HG02571 (cell line): ENCODE measurements around the gene APPBP2.
"Not testable (repeated sequence)": the region's sequence is repeated elsewhere in the genome, so short reads cannot be mapped to it uniquely, and the experiment has no call there.

Experiments used
- ATAC-seq: cut with Tn5 transposase; IDR thresholded peaks from one replicate; pipeline ENCODE4 v1.9.1; 2021; ENCODE audit warnings: mild to moderate bottlenecking, moderate library complexity; ENCODE audit not compliant: unreplicated experiment

The APPBP2 gene

DNA sequence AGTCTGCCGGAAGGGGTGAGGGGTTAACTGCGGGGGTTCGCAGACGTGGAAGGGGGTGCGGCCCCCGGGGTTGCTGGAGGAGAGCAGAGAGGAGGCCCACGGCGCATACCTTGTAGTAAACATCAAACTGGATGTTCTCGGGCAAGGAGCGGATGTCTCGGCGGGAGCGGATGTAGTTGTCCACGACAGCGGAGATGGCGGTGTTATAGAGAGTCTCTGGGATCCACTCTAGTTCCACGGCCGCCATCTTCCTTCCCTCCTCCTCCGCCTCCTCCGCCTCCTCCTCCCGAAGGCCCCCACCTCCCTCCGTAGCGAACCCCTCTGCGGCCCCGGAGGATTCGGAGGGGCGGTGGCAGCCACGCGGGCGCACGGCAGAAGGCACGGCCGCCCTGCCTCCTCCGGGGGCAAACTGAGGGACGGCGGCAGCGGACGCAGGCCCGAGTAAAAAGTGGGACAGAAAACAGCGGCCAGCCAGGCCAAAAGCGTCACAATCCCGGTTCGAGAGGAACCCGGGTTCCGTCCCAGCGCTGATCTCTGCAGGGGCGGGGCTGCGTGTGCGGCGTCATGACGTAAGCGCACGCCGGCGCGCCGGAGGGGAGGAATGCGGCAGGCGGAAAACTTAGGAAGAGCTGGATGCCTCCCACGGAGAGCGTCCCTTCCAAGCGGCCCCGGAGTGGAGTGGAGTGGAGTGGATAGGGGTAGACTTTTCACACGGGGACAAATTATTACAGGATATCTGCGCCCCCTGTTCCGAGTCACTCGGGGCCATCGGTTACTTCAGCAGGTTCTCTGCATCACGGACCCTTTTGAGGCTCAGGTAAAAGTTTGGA is at the start of gene APPBP2:
TSS of gene APPBP2 (minus strand) at position 558 of the 830 bp plus-strand sequence. CDS start at position 247, 311 bp downstream.
- ATAC-seq = peak; percentile 90

DNA sequence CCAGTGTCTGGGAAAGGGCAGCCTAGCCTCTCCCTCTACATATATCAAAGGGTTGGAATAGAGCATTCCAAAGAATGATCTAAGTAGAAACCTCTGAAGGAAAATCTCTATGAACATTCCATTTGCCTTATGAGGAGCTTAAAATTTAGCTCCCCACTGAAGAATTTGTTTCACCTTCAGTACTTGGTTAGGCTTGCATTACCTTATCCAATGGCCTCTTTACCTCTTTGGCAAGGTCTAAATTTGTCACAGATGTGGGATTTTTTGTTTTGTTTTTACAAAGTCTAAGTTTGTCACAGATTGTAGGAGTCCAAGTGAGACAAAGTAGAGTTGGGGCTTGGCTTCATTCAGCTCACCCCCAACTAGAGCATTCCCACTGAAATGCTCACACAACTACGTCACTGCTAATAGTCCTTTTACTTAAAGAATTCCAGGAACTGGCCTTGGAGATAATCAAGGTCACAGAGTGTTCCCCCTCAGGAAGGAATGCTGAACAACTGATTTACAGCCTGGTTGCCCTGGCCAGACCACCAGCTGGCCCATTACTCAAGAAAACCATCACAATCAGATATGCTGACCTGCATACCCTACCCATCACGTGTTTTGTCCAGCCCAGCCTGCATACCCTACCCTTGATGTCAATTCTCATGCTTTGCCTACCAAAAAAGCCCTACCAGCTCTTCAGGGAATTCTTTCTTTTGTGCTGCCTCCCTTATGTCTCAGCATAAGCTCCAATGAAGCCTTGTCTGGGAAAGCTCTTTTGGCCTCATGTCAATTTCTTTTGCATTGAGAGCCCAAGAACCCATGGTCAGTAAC is 47.4 kb upstream of the APPBP2 start:
- no peak for ATAC-seq

- no peak for ATAC-seq
These were observed 39.2 kb upstream of the APPBP2 start for GRCh38 chr17:60565233-60565632.

- no peak for ATAC-seq
These were observed 37.7 kb upstream of the APPBP2 start for GRCh38 chr17:60563743-60564142.

DNA sequence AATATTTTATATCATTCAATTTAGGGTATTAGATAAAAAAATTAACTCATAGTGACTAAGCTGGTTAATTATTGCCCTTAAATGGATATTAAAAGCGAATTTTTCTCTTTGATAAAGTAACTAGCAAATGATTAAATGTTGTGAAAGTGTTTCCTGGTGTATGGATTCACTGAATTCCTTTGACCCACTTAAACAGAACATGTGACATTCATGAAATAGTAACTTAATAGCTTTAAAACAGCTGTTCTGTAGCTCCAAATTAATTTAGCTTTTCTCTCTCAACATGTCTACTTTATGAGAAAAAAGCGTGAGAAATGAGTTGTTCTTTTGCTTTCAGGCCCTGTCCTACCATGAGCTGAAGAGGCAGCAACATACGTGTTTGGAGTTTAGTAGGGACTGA is 36.4 kb upstream of the APPBP2 start:
- no peak for ATAC-seq

- ATAC-seq = no peak
These were observed 34.8 kb upstream of the APPBP2 start for GRCh38 chr17:60560860-60561257.

GRCh38 chr17:60559995-60560859 is 34.2 kb upstream of the APPBP2 start:
- ATAC-seq = no peak

DNA sequence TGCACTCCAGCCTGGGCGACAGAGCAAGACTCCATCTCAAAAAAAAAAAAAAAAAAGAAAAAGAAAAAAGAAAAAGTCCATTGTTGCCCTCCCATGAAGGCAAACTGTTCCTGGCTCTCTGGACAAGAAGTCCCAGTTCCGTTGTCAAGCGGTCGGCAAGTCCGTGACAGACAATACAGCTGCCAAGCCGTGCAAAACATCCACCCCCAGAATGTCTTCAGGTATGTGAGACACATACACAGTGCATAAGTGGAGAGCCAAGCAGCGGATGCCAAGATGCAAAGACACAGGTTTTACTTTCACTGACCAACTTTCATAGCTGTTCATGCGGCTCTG is 33.6 kb upstream of the APPBP2 start:
- ATAC-seq = no peak

DNA sequence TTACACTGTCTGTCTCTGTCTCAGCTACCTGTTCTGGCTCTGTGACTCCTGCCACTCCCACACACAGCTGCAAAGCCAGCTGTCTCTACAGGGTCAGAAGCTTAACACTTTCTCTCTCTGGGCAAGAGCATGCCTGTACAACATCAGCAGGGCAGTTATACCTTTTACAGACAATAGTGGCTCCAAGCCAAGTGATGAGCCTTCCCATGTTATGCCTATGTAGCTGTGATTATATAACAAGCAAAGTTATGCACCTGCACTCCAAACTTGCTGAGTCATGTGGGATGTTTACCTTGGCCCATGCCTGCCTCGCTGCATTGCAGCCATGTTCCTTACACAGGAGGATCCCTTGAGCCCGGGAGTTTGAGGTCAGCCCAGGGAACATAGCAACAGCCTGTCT is 31.8 kb upstream of the APPBP2 start:
- no peak for ATAC-seq

DNA sequence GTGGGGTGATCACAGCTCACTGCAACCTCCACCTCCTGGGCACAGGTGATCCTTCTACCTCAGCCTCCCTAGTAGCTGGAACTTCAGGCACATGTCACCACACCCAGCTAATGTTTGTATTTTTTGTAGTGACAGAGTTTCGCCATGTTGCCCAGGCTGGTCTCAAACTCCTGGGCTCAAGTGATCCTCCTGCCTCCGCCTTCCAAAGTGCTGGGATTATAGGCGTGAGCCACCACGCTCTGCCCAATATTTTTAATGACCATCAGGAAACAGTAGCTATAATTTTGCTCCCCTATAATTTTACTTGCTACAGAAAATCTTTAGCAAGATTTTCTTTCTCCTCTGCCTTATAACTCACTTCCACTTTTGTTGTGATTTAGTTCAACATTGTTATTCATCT is 29.7 kb upstream of the APPBP2 start:
- no peak for ATAC-seq

- ATAC-seq = no peak
These were observed 28.3 kb upstream of the APPBP2 start for GRCh38 chr17:60554377-60554788.

- not testable (repeated sequence) for ATAC-seq
These were observed 26.2 kb upstream of the APPBP2 start for GRCh38 chr17:60552255-60552654.

DNA sequence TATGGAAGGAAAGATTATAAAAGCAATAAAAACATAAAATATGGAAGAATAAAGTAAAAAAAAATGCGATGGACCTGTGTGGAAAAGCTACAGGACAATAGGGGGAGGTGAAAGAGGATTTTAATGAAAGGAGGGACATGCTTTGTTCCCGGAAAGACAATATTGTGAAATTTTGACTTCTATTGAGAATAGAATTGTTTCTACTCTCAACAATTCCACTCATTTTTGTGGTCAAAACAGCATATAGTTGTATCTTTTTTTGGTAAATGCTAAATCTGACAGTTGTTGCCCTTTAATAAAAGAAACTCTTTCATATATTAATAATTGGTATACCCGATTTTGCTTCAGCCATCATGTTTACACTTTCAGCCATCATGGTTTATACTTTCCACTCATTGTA is 22.9 kb upstream of the APPBP2 start:
- no peak for ATAC-seq

GRCh38 chr17:60545465-60546191 is 19.6 kb upstream of the APPBP2 start:
- no peak for ATAC-seq

DNA sequence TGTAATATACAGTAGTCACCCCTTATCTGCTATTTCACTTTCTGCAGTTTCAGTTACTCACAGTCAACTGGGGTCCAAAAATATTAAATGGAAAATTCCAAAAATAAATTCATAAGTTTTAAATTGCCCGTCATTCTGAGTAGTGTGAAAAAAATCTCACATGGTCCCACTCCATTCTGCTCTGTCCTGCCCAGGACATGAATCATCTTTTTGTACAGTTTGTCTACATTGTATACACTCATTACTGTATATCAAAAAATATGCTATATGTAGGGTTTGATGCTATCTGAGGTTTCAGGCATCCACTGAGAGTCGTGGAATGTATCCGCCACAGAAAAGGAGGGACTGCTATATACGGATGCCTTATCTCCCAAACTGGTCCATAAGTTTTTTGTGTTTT is 16.0 kb upstream of the APPBP2 start:
- ATAC-seq = no peak

DNA sequence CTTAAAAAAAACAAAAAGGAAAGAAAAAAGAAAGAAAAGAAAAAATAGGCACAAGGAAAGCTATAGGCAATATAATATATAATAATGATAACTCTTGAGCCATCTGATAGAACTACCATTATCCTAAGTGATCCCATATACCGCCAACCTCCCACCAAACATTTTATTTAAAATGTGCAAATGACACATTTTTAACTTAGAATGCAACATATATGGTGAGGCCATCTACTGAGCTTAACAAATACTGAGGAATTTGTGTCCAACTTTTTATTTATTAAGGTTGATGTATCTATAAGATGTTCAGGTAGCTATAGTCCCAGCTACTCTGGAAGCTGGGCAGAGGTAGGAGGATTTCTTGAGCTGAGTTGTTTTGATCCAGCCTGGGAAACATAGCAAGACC is 14.4 kb upstream of the APPBP2 start:
- no peak for ATAC-seq

DNA sequence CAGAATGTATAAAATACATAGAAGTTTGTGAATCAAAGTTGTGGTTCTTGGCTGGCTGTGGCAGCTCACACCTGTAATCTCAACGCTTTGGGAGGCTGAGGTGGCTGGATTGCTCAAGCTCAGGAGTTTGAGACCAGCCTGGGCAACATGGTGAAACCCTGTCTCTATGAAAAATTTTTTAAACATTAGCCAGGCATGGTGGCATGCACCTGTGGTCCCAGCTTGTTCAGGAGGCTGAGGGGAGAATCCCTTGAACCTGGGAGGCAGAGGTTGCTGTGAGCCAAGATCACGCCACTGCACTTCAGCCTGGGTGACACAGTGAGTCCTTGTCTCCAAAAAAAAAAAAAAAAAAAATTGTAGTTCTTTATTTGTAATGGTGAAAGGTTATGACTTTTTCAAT is 13.8 kb upstream of the APPBP2 start:
- ATAC-seq = no peak

DNA sequence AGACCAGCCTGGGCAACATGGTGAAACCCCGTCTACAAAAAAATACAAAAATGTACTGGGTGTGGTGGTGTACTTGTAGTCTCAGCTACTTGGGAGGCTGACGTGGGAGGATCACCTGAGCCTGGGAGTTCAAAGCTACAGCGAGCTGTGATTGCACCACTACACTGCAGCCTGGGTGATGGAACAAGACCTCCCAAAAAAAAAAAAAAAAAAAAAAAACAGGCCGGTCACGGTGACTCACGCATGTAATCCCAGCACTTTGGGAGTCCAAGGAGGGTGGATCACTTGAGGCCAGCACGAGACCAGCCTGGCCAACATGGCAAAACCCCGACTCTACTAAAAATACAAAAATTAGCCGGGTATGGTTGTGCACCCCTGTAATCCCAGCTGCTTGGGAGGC is 12.7 kb upstream of the APPBP2 start:
- ATAC-seq = no peak

DNA sequence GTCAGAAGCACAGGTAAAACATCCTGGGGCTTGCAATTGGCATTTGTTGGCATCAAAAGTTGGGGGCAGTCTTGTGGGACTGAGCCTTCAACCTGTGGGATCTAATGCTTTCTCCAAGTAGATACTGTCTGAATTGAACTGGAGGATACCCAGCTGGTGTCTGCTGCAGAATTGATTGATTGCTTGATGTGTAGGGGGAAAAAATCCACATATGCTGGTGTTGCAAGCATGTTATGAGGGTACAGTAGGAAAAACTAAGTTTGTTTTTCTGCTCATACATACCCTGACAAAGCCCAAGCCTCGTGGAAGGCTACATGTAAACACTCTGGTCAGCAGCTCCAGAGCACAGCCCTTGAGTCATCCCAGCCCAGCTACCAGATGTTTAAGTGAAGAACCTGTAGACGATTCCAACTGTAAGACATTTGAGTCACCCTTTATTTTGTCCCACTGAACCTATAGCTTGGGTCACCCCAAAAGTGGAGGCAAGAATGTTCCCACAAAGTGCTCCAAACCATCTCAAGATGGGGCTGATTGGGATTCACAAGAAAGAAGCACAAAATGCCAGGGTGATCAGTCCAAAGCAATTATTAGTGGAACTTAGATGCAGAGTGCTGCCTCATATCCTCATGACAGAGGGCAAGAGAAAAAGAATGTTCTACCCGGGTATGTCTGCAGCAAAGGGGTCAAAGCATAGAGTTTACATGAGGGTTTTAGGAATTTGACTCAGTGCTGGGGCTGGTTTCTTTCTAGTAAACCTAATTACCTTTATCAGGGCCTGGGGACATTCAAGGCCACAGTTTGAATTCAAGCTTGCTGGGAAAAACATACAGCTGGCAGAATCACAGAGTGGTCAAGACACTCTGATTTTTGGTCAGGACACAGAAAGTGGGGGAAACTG is 9.6 kb upstream of the APPBP2 start:
- no peak for ATAC-seq
